LNCAP (cell line): ENCODE measurements around the gene CASK.

Experiments
- CTCF ChIP-seq: fragments of 450-650 bp; IDR thresholded peaks from 2 replicates; pipeline ENCODE4 v1.5.1; 2017; ENCODE audit warnings: mild to moderate bottlenecking

The CASK gene

GRCh38 chrX:41885724-41886123, 37.6 kb downstream of the CASK start:
- TF ChIP-seq CTCF, result no peak

GRCh38 chrX:41881166-41881565, 42.2 kb downstream of the CASK start:
- no peak for TF ChIP-seq CTCF

- TF ChIP-seq CTCF, result no peak
These were observed 46.2 kb downstream of the CASK start for GRCh38 chrX:41877167-41877566.

- no peak for TF ChIP-seq CTCF
These were observed 48.2 kb downstream of the CASK start for GRCh38 chrX:41875142-41875541.

- TF ChIP-seq CTCF, result no peak
These were observed 52.6 kb downstream of the CASK start for GRCh38 chrX:41870719-41871151.

GRCh38 chrX:41868392-41868977, 54.9 kb downstream of the CASK start:
- no peak for TF ChIP-seq CTCF

GRCh38 chrX:41863343-41864203, 59.8 kb downstream of the CASK start:
- TF ChIP-seq CTCF, result no peak
